GM23248 (cell line): ENCODE data around the gene RPAP3.

Source experiments
- EZH2 ChIP-seq: fragments of 200-600 bp; sonication (generic); IDR thresholded peaks from 2 replicates; pipeline ENCODE4 v1.6.1; 2018; ENCODE audit warnings: antibody characterized with exemption, mild to moderate bottlenecking; ENCODE audit not compliant: insufficient read depth, poor library complexity, severe bottlenecking
- EZH2phosphoT487 ChIP-seq: fragments of 200-600 bp; sonication (generic); IDR thresholded peaks from 2 replicates; pipeline ENCODE4 v1.6.1; 2018; ENCODE audit warnings: antibody characterized with exemption, moderate library complexity, mild to moderate bottlenecking, low read depth; ENCODE audit not compliant: insufficient read depth

DNA sequence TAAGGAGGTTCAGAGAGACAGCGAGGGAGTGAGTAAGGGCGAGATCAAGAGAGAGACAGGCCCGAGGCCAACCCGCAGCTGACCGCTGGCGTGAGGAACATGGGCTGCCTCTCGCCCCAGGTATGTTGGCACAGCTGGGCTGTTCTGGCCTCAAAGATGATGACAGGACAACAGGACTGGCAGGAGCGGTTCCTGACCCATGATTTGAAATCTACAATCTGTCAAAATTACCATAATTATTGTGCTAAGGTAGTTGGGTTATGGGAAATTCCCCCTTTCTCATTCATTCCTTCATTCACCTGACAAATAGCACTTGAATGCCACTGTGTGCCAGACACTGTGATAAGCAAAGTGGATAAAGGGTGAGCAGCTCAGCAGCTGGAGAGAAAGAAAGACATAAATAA, 24.5 kb upstream of the RPAP3 start:
- TF ChIP-seq EZH2 (no peak), EZH2phosphoT487 (no peak)
